Smooth muscle cell (in vitro differentiated cells): Measurements from ENCODE around the gene MGA. TPM values are rescaled to one million over a fixed set of nuclear protein-coding genes. Genes with fewer than 3 reads are reported as not detected.

Experiments used
- DNase-seq: peaks from one replicate; lab custom pipeline; 2025; ENCODE audit not compliant: unreplicated experiment; lab: John Stamatoyannopoulos, UW
- H2AFZ ChIP-seq: fragments of 200-600 bp; sonication (generic); 2 replicates; pipeline ENCODE4 v1.6.0; 2016; ENCODE audit warnings: antibody characterized with exemption, low read depth, mild to moderate bottlenecking
- H3F3A ChIP-seq: fragments of 200-600 bp; sonication (generic); 2 replicates; pipeline ENCODE4 v1.6.0; 2017; ENCODE audit warnings: antibody characterized with exemption, low read depth
- H3K27ac ChIP-seq: fragments of 200-600 bp; sonication (generic); 2 replicates; pipeline ENCODE4 v1.5.1; 2016; ENCODE audit warnings: low read depth, mild to moderate bottlenecking
- H3K27me3 ChIP-seq: fragments of 200-600 bp; sonication (generic); 2 replicates; pipeline ENCODE4 v1.6.1; 2016; ENCODE audit warnings: low read depth, mild to moderate bottlenecking
- H3K36me3 ChIP-seq: fragments of 200-600 bp; sonication (generic); 2 replicates; pipeline ENCODE4 v1.5.1; 2016; ENCODE audit warnings: low read depth
- H3K4me1 ChIP-seq: fragments of 200-600 bp; sonication (generic); 2 replicates; pipeline ENCODE4 v1.5.1; 2016; ENCODE audit warnings: low read depth
- H3K4me2 ChIP-seq: fragments of 200-600 bp; sonication (generic); 2 replicates; pipeline ENCODE4 v1.6.0; 2016; ENCODE audit warnings: mild to moderate bottlenecking
- H3K4me3 ChIP-seq: fragments of 200-600 bp; sonication (generic); 2 replicates; pipeline ENCODE4 v1.5.1; 2016; ENCODE audit warnings: mild to moderate bottlenecking
- H3K79me2 ChIP-seq: fragments of 200-600 bp; sonication (generic); 2 replicates; pipeline ENCODE4 v1.6.0; 2016; ENCODE audit warnings: low read depth, mild to moderate bottlenecking
- H3K9ac ChIP-seq: fragments of 200-600 bp; sonication (generic); 2 replicates; pipeline ENCODE4 v1.6.0; 2016; ENCODE audit warnings: low read depth
- H3K9me3 ChIP-seq: fragments of 200-600 bp; sonication (generic); replicated peaks from 2 replicates; pipeline ENCODE4 v1.5.1; 2016; ENCODE audit warnings: low read depth
- H4K20me1 ChIP-seq: fragments of 200-600 bp; sonication (generic); 2 replicates; pipeline ENCODE4 v1.6.0; 2016; ENCODE audit warnings: low read depth
- CTCF ChIP-seq: fragments of 200-600 bp; sonication (generic); IDR thresholded peaks from 2 replicates; pipeline ENCODE4 v1.5.1; 2017; ENCODE audit warnings: borderline replicate concordance, mild to moderate bottlenecking, antibody characterized with exemption; ENCODE audit not compliant: insufficient read depth, poor library complexity, severe bottlenecking
- WGBS: methylation state at CpG from one replicate; pipeline ENCODE4 v1.1.7; 2016; ENCODE audit warnings: low lambda C conversion rate; 5-methylcytosine and 5-hydroxymethylcytosine counted together
- polyA plus RNA-seq: library from polyadenylated mRNA; unstranded; fragments of >200 nt; fragmentation: Nextera tagmentation; extraction: Ambion mirVana; gene quantifications from 2 replicates; pipeline ENCODE4 v1.2.1, GENCODE V29; 2016
- total RNA-seq: library from RNA; depleted of rRNA; stranded (reverse); fragments of >200 nt; gene quantifications from 2 replicates; pipeline ENCODE4 v1.2.3, GENCODE V29; 2014

Gene MGA
- total and polyA plus RNA-seq, 2 experiments from 2014 or later: 5.5 to 52.9 TPM

GRCh38 chr15:41622901-41623300 lies 37.3 kb upstream of the MGA start:
- DNase-seq: no peak
- Histone ChIP-seq H3F3A (peaks cover 10% of the 10 kb centered on the region), H3K4me3 (no peak overlapping the region), H3K27ac (no peak overlapping the region), H3K36me3 (no peaks in the 10 kb centered on the region), H3K79me2 (no peaks in the 10 kb centered on the region), H3K4me2 (no peak overlapping the region), H3K4me1 (no peaks in the 10 kb centered on the region), H3K9ac (no peak overlapping the region), H3K9me3 (no peaks in the 10 kb centered on the region), H2AFZ (no peak overlapping the region), H3K27me3 (no peaks in the 10 kb centered on the region), H4K20me1 (no peaks in the 10 kb centered on the region)
- no peak for TF ChIP-seq CTCF
- 85% methylated on average over 4 of the region's 4 CpGs for whole genome bisulfite sequencing

DNA sequence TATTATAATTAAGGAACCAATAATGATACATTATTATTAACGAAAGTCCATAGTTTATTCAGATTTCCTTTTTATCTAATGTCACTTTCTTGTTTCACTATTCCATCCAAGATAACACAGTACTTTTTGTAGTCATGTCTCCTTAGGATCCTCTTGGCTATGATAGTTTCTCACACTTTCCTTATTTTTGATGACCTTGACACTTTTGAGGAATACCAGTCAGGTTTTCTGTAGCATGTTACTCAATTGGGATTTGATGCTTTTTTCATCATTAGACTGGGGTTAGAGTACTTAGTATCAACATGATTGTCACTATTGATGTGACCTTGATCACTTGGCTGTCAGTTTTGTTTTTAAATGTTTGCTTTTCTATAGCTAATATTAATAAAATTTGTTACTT lies 33.0 kb upstream of the MGA start:
- no peaks in the 10 kb centered on the region for H3F3A ChIP-seq
- no peaks in the 10 kb centered on the region for H4K20me1 ChIP-seq
- no peaks in the 10 kb centered on the region for H3K27me3 ChIP-seq
- no peak overlapping the region for H3K4me2 ChIP-seq
- no peaks in the 10 kb centered on the region for H3K36me3 ChIP-seq
- 94% methylated on average over 1 of the region's 1 CpG for WGBS
- no peaks in the 10 kb centered on the region for H3K79me2 ChIP-seq
- DNase-seq: no peak
- H3K4me1 ChIP-seq: no peaks in the 10 kb centered on the region
- no peak overlapping the region for H3K9ac ChIP-seq
- no peak for TF ChIP-seq CTCF
- no peak overlapping the region for H2AFZ ChIP-seq
- no peak overlapping the region for H3K4me3 ChIP-seq
- no peaks in the 10 kb centered on the region for H3K9me3 ChIP-seq
- H3K27ac ChIP-seq: no peak overlapping the region

GRCh38 chr15:41629463-41629862 lies 30.7 kb upstream of the MGA start:
- Histone ChIP-seq H3K79me2 (no peaks in the 10 kb centered on the region), H3K4me3 (no peak overlapping the region), H3K27me3 (no peaks in the 10 kb centered on the region), H3K36me3 (no peaks in the 10 kb centered on the region), H4K20me1 (no peaks in the 10 kb centered on the region), H3F3A (no peaks in the 10 kb centered on the region), H3K9me3 (no peaks in the 10 kb centered on the region), H2AFZ (no peak overlapping the region), H3K4me1 (no peaks in the 10 kb centered on the region), H3K4me2 (no peak overlapping the region), H3K27ac (no peak overlapping the region), H3K9ac (no peak overlapping the region)
- DNase-seq: no peak
- no peak for TF ChIP-seq CTCF
- 85% methylated on average over 4 of the region's 4 CpGs for WGBS

DNA sequence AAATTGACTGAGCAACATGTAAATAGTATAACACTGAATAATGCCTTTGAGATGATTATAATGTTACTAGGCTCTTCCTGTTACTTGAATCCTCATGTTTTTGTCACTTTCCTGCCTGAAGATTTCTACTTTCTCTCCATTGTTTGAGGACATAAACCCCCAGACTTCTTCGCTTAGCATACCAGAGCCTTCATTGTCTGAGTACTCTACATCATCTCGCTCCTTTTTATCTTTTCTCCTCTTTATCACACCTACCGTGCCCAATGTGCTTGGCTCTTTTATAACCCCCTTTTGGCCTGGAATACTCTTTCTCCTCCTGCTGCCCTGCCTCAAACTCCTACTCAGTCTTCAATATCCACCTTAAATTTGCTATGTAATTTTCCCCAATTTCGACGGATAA lies 30.3 kb upstream of the MGA start:
- Histone ChIP-seq H3K4me1 (no peaks in the 10 kb centered on the region), H4K20me1 (no peaks in the 10 kb centered on the region), H3K27ac (no peak overlapping the region), H3K4me2 (no peak overlapping the region), H2AFZ (no peak overlapping the region), H3K9me3 (no peaks in the 10 kb centered on the region), H3K9ac (no peak overlapping the region), H3K79me2 (no peaks in the 10 kb centered on the region), H3K27me3 (no peaks in the 10 kb centered on the region), H3F3A (no peaks in the 10 kb centered on the region), H3K36me3 (no peaks in the 10 kb centered on the region), H3K4me3 (no peak overlapping the region)
- no peak for DNase-seq
- TF ChIP-seq CTCF: no peak
- WGBS: 55% methylated on average over 5 of the region's 5 CpGs
